ENCODE data around the gene INO80.

GRCh38 chr15:40955141-40955903, 160.8 kb downstream of the INO80 start:
- TF ChIP-seq CTCF (conservative IDR thresholded peaks at IDR 0.05 in 1 of 2, IDR thresholded peaks at IDR 0.05 in 1 of 2; ENCODE audit: low read depth in 1 of 2, low read length in 2 of 2) (no peak), EZH2 (IDR thresholded peaks at IDR 0.05; ENCODE audit: low read length, missing control alignments) (no peak)

All from fibroblast of lung (primary cell).